CD4-positive, alpha-beta T cell treated with Interleukin-6 for 4 hours (primary cell): ENCODE results near the gene TRABD2A.

Experiments
- DNase-seq: peaks from one replicate; pipeline ENCODE4 v3.0.0-alpha.2; 2020; ENCODE audit warnings: mixed read lengths

Gene TRABD2A

DNA sequence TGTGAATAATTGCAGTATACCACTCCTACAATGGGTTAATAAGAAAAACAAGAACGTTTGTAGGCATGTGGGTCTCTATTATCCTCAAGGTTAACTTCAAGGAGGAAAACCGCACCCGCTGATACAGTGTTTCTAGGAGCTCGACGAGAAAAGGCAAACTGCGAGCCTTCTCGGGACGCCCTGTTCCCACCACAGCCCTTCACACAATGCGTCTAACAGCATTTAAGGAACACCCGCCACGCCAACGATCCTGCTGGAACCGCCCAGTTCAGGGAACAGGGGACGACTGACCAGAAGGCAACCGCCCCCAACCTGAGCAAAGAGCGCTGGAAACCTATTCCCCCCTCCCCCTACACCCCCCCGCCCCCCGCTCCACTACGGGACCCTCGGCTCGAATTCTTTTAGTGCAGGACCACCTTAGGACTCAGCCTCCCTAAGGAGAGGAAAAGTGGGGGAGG is 23.9 kb upstream of the TRABD2A start:
- DNase-seq: peak; percentile 53

DNA sequence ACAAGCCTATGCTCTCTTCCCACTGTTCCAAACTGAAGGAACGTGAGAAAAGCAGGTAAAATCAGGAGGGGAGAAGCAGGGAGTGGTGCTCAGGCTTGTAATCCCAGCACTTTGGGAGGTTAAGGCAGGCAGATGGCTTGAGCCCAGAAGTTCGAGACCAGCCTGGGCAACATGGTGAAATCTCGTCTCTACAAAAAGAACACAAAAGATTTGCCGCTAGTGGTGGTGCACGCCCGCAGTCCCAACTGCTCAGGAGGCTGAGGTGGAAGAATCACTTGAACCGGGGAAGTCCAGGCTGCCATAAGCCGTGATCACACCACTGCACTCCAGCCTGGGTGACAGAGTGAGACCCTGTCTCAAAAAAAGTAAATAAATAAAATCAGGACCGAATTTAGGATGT is 23.3 kb upstream of the TRABD2A start:
- DNase-seq: no peak

DNA sequence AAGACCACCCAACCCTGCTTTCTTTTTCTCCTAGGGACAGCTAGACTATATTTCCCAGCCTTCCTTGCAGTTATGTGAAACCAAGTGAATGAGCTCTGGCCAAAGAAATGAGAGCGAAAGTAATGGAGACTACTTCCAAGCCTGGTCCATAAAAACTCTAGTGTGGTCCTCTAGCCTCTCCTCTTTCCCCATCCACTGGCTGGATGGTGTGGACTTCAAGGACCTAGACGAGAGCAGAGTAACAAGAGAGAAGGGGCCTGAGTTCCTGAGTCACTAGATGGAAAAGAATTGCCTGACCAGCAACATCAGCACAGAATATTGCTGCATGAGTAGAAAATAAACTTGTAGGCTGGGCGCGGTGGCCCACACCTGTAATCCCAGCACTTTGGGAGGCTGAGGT is 21.6 kb upstream of the TRABD2A start:
- no peak for DNase-seq

DNA sequence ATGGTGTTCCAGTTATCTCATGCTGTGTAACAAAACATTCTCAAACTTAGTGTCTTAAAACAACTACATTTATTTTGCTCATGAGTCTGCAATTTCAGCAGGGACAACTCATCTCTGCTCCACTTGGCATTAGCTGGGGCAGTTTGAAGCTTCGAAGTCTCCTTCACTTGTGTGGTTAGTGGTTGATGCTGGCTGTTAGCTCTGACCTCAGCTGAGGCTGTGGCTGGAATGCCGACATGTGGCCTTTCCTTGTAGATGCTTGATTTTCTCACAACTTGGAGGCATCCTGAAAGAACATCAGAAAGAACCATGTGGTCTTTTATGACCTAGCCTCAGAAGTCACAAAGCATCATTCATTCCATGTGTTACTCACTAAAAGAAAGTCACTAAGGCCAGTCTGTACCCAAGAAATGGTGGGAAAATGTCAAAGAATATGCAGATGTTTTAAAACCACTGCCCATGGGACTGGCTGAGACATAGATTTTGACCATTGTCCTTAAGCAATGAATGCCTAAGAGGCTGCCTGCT is 20.8 kb upstream of the TRABD2A start:
- DNase-seq: no peak

DNA sequence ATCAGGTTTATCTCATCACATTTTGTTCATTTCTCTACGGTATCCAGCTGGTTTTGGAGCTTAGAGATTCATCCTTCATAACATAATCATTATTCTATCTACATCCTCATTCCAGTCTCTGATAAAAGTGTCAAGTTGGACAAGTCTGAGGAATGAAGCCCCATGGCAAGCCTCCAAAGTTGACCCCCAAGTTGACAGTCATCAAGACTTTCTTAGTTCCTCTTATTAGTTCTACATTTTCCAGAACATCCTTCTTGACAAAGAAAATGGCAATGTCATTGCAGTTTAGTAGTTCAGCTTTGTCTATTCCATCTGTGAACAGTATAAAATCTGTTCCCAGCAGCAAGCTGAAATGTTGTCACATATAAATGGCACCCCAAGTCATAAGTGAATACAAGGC is 20.1 kb upstream of the TRABD2A start:
- no peak for DNase-seq

DNA sequence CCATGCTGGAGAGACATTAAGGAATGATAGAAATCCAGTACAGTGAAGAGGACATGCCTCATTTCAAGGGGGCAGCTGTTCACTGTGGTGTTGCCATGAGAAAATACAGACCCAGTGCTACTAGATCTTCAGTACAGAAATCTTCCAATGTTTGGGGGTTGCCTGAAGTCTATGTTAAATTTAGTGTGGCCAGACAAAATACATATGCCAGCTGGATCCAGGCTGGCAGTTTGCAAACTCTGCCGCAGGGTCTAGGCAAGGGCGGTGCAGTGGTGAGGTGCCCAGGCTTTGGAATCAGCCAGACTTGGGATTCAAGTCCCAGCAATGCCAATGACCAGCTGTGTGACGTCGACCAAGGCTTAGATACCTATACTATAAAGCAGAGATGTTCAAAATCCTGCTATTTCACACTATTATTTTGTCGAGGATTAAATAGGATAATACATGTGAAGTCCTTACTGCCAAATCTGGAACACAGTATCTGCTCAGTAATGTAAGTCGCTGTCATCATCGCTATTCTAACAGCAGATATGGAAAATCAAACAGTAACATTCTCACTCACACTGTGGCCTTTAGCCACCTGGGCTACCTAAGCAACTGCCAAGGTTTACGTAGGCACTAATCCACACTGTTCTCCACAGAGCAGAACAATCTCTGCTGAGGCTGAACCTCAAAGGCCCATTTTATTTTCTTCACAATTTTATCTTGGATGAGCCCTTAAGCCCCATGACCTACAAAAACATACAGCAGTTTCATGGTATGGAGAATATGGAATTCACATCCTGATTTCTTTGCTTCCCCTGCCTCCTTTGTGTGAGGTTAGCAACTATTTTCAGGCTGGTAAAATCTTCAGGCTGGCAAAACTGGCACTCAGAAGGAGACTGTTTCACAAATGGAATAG is 18.7 kb upstream of the TRABD2A start:
- no peak for DNase-seq

DNA sequence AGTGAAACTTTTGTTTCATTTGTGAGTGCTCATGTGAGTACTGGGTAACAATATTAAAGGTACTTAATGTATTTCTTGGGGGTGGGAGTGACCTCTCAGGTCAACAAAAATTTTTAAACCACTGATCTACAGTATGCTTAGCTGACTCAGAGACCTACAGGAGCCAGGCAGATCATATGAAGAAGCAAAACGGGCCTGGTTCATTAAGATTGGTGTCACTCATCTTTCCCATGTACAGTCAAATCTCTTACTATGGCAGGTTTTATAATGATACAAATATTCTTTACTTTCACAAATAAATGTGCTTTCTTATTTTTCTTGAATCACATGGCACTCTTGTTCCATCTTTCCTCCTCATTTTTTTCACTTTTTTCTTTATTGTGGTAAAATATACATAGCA is 16.9 kb upstream of the TRABD2A start:
- no peak for DNase-seq

DNA sequence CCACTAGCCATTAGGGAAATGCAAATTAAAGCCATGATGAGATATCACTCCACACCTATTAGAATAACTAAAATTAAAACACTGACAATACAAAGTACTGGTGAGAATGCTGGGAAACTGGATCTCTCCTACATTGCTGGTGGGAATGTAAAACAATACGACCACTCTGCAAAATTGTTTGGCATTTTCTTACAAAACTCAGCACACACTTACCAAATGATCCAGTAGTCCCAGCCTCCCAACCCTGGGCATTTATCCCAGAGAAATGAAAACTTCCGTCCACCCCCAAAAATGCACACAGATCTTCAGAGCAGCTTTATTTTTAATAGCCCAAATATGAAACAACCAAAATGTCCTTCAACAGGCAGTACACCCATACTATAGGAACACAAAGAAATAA is 15.7 kb upstream of the TRABD2A start:
- no peak for DNase-seq

DNA sequence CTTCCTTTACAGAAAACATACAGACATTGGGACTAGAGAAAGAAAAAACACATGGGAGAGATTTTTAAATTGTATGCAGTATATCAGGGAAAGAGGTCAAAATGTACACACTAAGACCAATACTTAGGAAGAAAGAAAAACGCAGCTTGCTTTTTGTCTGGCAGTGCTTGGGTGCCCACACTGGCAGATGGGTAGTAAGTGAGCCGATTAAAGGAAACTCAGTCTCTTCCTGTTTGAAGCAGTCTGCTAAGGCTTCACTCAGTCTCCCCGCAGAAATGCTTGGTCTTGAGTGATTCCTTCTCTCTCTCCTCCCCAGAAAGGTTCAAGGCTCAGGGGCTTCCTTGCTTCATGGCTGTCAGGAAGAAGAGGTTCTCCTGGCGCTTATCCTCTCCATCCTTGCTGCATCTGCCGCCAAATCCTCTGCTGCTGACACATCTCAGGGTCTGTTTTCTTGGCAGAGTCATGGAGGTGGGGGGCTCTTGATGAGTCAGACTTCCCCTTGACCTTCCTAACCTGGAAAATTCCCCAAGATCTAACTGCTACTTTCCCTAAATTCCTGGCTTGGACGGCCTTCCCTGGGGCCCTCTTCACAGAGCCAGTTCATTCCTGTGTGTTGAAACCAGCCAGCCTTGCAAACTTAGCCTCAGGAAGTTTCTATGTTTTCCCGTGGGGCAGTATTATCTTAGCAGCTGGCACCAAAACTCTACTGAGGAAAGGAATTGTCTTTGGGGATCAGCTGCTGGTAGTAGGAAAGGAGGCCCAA is 14.1 kb upstream of the TRABD2A start:
- peak; percentile 55 for DNase-seq

DNA sequence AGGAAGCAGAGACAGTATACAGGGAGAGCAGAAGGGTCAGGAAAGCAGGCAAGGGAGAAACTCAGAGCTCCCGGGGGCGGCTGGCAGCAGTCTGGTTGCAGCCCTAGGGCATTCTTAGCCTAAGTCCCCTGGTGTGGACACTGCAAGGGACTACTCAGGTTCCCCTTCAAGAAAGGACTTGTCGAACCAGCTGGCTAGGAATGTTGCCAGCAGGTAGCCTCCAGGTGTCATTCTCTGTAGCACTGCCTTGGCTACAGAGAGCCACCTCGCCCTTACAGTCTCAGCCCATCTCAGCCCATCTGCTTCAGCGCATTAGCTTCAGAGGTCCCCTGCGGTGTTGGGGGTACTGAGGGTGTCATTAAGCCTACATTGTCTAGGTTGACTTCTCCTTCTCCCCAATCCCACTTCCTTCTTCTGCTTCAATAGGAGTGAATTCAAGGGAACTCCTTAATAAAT is 13.3 kb upstream of the TRABD2A start:
- DNase-seq: no peak

DNA sequence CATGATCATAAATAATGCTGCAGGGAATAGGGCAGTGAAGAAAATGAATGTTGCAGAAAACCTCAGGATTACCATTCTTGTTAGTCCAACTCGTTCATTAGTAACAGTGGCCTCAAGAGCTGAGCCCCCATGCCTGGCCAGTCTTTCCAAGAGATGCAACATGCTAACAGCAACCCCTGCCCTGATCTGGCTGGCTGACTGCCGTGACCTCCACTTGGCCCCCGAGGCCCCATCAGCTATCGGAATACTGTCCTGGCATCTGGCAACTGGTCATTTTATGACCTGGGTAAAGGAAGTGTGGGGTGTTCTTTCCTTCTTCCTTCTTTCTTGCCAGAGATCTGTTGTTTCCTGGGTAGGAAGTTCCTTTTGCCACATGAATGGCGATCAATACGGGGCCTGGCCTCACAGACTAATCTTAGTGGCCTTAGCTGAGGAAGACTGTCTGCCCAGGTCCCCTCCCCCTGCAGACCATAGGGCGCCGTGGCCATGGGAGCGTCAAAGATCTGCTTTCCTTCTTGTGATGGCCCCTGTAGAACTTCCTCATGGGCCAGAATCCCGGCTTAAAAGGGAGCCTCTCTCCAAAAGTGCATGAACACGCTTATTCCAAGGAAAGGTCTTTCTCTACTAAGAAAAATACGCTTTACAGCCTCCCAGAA is 10.6 kb upstream of the TRABD2A start:
- DNase-seq: no peak

DNA sequence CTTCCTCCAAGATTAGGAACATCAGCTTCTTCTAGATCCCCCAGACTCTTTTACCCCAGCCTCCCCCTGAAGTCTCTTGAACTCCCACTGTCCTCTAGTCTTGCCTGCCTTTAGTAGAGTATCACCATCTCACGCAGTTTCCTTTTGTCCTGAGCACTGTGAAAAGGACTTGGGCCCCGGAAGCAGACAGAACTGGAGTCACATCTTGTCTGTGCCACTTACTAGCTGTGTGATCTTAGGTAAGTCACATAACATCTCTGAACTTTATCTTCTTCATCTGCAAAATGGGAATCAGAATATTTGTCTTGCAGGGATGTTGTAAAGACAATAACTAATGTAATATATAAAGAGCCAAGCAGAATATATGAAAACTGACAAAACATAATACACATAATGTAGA is 8.4 kb upstream of the TRABD2A start:
- peak; percentile 38 for DNase-seq

DNA sequence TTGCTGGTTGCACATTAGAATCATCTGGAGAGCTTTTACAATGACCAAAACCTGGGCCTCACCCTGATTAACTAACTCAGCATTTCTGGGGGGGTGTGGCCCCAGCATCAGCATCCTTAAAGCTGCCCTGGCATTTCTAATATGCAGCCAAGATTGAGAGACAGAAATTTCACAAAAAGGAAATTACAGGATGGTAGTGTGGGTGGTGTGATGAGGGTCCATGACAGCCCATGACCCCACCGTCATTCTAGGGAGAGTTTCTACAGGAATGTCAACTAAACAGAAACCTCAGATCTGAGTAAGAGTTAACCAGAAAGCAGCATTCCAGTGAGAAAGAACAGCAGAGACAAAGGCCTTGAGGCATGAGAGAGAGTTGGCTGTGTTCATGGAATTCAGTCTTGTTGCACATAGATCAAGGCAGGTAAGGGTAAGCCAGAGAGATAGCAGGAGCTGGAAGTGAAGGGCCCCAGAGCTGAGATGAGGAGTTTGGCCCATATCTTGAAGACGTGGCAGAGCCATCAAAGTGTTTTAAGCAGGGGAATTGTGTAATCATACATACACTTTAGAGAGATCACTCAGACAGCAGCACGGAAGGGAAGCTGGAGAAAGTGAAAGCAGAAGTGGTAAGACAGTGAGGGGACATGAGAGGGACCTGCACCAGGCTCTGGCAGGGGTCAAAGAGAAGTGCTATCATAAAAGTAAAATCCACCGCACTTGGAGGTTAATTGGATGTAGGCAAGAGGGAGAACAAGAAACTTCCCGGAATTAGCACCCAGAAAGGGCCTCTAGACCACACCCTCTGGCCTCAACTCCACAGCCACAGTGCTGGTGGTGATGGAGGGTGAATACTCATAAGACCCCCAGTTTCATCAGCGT is 7.8 kb upstream of the TRABD2A start:
- peak; percentile 64 for DNase-seq

DNA sequence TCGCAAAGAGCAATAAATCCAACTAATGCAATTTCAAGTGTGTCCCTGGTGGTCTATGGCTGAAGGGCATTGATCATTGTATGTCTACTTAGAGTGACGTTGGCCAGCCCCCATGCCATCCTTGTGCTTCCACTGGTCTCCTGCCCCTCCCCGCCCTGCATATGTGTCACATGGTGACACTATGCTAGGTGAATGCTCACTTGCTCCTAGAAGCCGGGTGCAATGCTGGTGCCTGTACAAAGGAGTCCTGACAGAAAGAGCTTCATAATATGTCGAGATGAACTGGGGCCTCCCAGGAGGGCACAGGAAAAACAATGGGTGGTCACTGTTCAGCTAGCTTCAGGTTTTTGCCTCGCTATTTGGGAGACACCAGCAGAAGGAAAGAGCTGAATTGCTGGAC is 5.9 kb upstream of the TRABD2A start:
- DNase-seq: no peak

DNA sequence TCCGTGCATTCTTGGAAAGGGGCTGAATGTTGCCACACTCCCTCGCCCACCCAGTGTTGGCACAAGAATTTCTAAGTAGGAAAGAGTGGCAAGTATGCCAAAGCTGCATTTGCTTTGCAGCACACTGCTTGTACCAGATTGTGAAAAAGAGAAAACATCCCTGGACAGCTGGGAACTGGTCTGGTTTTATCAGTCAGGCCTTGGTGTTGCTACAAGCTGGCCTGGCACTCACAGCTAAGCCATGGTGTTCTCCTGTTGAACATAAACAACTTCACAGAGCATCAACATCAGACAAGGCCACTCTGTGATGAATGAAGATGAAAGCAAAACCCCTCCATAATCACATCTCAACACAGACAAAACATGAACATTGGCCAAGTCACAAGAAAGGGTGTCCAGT is 4.2 kb upstream of the TRABD2A start:
- no peak for DNase-seq

DNA sequence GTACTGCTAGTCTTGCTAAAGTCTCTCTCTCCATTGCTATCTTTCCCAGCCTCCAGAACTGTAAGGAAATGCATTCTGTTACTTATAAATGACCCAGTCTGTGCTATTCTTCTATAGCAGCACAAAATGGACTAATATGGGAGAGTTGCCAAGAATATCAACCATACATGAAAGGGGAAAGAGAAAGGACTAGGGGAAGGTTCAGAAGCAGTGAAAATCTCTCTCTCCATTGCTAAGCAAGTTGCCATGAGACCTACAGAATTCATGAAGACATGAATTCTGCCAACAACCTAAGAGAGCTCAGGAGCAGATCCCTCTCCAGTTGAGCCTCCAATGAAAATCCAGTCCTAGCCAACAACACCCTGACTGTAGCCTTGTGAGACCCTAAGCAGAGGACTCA is 3.6 kb upstream of the TRABD2A start:
- DNase-seq: no peak

DNA sequence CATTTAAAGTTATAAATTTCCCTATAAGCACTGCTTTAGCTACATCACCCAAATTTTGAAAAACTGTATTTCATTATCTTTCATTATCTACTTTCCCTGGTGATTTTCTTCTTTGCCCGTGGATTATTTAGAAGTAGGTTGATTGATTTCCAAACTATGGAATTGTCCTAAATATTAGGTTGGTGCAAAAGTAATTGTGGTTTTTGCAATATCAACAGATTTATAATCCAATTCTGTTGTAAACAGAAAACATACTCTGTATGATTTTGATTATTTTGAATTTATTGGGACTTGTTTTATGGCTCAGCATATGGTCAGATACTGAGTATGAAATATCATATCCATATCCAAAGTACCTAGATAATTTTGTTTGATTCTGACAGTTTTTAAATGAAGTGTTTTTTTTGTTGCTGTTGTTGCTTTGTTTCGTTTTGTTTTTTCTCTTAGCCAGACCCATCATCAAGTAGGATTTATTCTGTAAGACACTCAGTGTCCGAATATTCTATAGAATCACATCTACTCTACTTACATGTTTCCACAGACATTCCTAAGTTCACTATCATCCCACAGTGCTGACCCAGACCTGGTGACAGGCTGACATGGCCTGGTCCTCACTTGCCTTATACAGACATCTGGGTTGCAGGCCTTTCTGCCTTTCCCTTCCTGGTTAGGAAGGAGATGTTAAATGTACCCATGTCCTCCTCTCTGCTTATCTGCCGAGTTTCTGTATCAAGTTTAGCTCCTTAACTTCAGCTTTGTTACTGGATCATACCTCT is 2.1 kb upstream of the TRABD2A start:
- DNase-seq: no peak

DNA sequence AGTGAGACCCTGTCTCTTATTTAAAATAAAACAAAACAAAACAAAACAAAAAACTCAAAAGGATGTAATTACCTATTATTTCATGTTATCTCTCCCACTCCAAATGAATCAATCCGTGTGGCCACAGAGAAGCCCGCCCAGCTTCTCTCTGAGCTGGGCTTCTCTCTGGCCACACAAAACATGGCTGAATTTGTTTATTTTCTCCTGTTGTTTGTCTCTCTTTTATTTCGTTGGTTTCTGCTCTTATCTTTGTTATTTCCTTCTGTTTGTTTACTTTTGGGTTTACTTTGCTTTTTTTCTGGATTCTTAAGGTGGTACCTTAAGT is 1.5 kb upstream of the TRABD2A start:
- no peak for DNase-seq

DNA sequence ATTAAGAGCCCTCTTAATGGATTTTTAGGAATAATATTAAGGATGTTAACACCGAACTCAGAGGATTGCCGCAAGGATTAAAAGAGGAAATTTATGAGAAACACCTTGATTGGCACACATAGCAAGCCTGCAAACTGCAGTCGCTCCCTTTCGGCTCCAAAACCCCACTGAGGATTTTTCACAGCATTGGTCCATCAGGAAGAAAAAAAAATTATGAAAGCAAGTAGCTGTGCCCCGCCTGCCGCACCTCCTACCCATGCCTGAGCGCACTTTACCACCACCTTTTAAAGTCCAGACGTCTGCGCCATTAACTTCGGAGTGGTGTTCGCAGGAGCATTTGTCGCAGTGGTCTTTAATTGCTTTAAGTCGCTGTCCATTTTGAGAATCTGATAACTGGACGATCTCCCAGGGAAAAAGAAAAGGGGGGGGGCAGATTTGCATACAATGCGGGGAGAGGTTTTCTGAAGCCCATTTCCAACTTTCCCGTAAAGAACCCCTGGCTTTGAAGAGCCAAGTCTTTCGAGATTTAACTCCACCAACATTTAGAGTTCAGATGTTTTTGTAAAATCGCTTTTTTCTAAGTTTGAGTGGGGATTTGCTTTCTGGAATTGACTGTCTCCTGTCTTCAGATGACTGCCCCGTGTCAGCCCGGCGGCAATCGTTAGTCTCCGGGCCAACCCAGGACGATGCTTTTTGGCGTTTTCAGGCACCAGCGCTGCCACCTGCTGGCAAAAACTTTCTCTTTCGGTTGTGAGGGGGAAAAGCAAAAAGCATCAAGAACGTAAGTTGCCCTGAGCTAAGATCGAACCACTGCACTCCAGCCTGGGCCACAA is 913 bp upstream of the TRABD2A start:
- DNase-seq: peak; percentile 91

DNA sequence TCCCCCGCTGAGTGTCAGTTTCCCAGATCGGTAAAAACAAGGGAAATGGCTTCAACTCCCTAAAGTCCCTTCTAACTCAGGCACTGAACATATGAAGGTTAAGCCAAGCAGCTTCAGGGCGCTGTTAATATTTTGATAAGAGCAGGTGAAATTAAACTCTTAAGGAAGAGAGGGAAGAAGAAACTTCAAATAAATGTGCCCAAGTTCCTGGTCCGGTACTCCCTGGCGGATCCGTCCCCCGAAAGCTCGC is 564 bp downstream of the TRABD2A start:
- no peak for DNase-seq
